Measurements from ENCODE around the gene GALNS. TPM values are rescaled to one million over a fixed set of nuclear protein-coding genes. Genes with fewer than 3 reads are reported as not detected.
"Not testable (repeated sequence)": the region's sequence is repeated elsewhere in the genome, so short reads cannot be mapped to it uniquely, and the experiment has no call there.

The GALNS gene, protein sequence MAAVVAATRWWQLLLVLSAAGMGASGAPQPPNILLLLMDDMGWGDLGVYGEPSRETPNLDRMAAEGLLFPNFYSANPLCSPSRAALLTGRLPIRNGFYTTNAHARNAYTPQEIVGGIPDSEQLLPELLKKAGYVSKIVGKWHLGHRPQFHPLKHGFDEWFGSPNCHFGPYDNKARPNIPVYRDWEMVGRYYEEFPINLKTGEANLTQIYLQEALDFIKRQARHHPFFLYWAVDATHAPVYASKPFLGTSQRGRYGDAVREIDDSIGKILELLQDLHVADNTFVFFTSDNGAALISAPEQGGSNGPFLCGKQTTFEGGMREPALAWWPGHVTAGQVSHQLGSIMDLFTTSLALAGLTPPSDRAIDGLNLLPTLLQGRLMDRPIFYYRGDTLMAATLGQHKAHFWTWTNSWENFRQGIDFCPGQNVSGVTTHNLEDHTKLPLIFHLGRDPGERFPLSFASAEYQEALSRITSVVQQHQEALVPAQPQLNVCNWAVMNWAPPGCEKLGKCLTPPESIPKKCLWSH
- 25.8 and 34.3 TPM in 2 replicates for total RNA-seq (2014; rRNA removed; shearing (Covaris generic))

- DNase-seq (ENCODE audit: low spot score): peak; percentile 84
Observed at GRCh38 chr16:88856828-88857727, at the start of gene GALNS, which contains the start of gene TRAPPC2L. TSS of gene GALNS (minus strand) at chr16:88856947. CDS start at chr16:88856877, 70 bp downstream. TSS of gene TRAPPC2L (plus strand) at chr16:88857127. CDS start at chr16:88857151, 24 bp downstream.

GRCh38 chr16:88906020-88906419 is 49.3 kb upstream of the GALNS start:
- DNase-seq (ENCODE audit: low spot score): no peak

DNA sequence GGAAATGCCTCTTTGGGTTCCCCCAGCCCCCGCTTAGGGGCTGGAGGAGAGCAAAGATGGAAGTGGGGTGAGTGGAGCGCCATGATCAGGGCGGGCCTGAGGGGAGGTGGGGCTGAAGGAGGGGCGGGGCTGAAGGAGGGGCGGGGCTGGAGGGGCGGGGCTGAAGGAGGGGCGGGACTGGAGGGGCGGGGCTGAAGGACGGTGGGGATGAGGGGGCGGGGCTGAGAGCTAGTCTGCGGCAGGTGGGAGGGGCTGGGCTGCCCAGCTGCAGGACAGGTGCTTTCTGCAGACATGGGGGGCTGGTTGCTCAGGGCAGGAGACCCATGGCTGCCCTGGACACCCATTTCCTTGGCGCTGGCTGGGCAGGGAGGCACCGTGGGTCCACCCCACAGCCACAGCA is 48.8 kb upstream of the GALNS start:
- no peak for DNase-seq (ENCODE audit: low spot score)

DNA sequence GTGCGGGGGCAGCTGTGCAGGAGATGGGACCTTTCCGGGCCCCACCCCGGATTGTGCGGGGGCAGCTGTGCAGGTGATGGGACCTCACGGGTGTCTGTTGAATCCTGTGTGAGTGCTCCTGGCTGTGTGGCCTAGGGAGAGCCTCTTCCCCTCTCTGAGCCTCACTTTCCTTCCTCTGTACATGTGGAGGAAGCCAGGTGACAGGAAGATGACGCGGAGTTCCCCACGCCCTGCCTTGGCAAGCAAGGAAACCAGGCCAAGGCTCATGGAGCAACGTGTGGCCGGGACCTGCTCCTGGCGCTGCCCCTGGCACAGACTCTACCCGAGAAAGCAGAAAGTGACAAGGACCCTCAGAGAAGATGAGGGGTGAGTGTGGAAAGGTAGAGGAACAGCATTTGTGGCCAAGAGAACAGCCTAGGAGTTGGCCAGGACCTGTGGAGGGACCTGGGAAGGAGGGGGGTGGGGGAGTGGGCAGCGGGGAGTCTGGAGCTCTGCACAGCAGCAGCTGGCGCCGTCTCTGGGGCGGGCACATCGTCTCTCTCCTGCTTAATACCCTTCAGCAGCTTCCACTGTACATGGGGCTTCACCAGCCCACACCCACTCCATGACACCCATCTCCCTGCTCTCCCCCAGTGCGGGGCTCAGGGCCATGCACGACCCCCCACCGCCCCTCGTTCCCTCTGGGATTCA is 48.1 kb upstream of the GALNS start:
- no peak for DNase-seq (ENCODE audit: low spot score)

- no peak for DNase-seq (ENCODE audit: low spot score)
Observed at GRCh38 chr16:88903267-88903666, 46.5 kb upstream of the GALNS start.

GRCh38 chr16:88902744-88903143 is 46.0 kb upstream of the GALNS start:
- no peak for DNase-seq (ENCODE audit: low spot score)

DNA sequence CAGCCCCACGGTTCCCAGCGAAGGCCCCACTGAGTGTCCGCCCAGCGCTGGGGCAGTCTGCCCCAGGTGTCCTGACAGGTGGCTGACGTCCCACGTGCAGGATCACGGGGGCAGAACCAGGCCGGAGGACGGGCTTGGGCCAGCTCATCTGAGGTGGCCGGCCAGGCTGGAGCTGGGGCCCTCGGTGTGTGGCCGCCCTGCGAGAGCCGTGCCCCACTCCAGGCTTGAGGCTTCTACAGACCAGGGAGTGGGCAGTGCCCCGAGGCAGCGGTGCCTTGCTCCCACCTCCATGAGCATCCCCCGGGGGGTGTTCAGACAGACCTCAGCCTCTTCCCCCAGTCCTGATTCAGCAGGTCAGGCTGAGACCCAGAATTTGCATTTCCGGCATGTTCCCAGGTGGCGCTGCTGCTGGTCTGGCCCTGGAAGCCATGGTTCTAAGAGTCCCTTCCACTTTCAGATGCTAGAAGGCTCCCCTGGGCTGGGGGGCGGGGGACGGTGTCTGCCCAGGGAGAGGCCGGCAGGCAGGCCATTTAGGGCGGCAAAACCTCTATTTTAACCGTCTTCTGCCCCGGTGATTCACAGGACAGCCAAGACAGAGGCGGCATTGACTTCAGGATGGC is 45.1 kb upstream of the GALNS start:
- DNase-seq (ENCODE audit: low spot score): no peak

- DNase-seq (ENCODE audit: low spot score): no peak
Observed at GRCh38 chr16:88900662-88901052, 43.9 kb upstream of the GALNS start.

DNA sequence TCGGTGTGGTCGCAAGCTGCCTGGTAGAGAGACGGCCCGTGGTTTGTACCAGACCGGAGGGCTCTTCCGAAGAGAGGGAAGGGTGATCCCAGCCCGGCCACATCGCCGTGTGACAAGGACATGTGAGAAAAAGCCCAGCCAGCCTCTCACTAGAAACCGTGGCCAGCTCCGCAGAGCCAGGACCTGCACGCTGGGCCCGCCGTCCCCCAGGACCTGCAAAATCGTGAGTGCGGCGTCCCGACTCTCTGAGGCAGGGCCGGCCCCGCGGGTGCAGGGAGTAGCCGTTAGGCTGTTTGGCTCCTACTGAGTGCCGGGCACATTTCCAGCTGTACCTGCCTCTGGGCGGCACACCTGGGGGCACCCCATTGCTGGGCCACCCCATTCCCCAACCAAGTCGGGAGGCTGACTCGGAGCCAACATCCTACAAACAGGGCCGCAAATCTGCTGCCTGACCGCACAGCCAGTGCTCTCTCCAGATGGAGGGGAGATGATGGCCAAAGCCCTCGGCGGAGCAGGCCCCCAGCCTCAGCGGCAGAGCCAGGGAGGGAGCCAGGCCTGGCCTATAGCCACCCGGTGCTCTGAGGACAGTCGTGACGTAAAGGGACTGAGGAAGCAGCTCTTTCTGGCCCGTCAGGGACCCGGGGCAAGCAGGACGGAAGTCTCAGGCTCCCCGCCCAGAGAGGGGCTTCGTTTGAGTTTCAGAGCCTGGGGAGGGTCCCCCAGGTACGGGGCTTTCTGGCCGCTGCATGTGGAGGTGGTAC is 43.3 kb upstream of the GALNS start:
- no peak for DNase-seq (ENCODE audit: low spot score)

DNA sequence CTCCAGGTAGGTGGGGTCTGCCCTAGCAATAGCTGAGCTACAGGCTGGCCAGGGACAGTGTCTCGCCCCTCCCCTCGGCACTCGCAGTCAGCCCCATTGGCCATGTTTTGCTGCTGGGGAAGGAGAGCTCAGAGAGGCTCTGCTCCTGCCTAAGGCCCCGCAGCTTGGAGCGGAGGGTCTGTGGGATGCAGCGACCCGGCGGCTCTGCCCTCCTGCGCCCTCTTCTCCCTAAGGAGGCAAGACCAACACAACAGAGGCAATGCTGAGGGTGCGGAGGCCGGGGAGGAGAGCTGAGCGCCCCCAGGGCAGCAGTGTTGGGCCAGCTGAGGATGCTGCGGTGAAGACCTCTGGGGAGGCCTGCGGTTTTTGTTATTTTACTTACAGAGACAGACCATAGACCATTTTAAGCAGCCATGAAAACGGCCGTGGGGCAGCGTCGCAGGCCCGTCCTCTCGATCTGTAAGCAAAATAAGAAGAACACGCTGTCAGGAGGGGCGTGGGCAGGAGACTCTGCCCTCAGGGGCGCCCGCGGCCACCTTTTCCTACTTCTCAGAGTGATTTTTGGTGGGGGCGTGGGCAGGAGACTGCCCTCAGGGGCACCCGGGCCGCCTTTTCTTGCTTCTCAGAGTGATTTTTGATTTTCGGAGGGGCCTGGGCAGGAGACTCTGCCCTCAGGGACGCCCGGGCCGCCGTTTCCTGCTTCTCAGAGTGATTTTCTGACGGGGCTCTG is 41.1 kb upstream of the GALNS start:
- no peak for DNase-seq (ENCODE audit: low spot score)

DNA sequence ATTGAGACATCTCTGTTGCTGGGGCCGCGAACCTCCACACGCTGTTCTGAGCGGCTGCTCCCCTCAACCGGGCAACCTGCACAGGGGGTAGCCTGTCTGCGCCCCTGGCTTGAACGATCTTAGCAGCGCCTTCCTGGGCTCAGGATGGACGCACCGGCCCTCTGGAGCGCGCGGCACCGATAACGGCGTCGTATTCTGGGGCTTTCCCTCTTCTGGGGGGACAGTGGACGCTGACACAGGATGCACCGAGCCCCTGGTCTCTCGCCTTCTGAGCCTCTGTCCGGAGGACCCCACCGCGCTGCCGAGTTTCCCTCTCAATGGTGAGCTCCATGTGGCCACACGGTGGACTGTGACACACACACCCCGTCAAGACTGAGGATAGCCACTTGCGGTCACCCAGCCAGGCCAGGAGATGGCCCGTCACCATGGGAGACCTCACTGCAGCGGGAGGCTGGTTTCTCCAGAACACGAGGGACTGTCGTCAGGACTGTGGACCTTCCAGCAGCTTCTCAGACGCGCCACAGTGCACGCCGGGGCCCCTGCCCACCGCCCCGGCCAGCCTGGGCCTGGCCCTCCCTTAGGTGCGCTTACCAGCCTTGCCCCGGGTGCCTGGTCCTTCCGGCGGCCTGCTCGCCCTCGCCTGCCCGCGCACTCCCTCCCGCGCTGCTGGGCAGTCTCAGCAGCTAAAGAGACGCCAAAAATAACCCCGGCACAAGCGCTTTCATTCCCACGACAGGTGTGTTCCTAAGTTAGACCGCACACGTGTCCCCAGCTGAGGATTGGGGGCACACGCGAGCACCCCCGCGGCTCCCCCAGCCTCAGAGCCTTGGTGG is 39.7 kb upstream of the GALNS start:
- no peak for DNase-seq (ENCODE audit: low spot score)

DNA sequence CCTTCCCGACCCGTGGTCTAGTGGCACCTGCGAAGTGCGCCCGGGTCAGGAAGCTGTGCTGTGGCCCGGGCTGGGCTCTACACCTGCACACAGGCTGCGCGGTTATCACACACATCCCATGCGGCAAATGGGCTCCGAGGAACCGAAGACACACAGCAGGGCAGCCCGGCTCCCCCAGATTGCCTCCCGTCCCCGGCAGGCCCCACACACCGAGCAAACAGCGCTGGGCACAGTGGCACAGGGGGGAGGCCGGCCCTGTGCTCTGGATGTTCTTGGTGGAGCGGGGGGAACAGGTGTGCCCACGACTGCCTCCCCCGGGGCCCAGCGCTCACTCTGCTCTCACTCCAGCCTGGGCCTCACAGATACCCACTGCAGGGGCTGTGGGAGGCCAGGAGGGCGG is 38.6 kb upstream of the GALNS start:
- no peak for DNase-seq (ENCODE audit: low spot score)

GRCh38 chr16:88894681-88895300 is 38.0 kb upstream of the GALNS start:
- no peak for DNase-seq (ENCODE audit: low spot score)

DNA sequence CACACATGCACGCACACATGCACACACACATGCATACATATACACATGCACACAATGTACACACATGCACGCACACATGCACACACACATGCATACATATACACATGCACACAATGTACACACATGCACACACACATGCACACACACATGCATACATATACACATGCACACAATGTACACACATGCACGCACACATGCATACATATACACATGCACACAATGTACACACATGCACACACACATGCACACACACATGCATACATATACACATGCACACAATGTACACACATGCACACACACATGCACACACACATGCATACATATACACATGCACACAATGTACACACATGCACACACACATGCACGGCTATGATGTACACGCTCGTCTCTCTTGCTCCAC is 37.5 kb upstream of the GALNS start:
- not testable (repeated sequence) for DNase-seq (ENCODE audit: low spot score)

GRCh38 chr16:88893127-88893968 is 36.6 kb upstream of the GALNS start:
- no peak for DNase-seq (ENCODE audit: low spot score)

GRCh38 chr16:88892065-88892464 is 35.3 kb upstream of the GALNS start:
- no peak for DNase-seq (ENCODE audit: low spot score)

- no peak for DNase-seq (ENCODE audit: low spot score)
Observed at GRCh38 chr16:88891083-88891482, 34.3 kb upstream of the GALNS start.

Data from A172 (cell line).